Psoas muscle (tissue), 8 donors: Measurements from ENCODE around the gene PKHD1. TPM values are rescaled to one million over a fixed set of nuclear protein-coding genes. Genes with fewer than 3 reads are reported as not detected.

Experiments
- ATAC-seq, 4 donors: fragments of 200-7000 bp; cut with Tn5 transposase; one replicate each; pipeline ENCODE4 v1.9.1; 2020; ENCODE audit warnings: moderate library complexity in 3 of 4, mild to moderate bottlenecking in 2 of 4
- DNase-seq, 2 donors: peaks; one replicate each; pipeline ENCODE4 v3.0.0-alpha.2; 2020
- H3K27ac ChIP-seq: fragments of 200-600 bp; one replicate; pipeline ENCODE4 v1.8.0; 2022
- H3K27me3 ChIP-seq, 3 donors: fragments of 200-600 bp in 1 of 3; one replicate each; pipeline versions ENCODE4 v1.6.1 to v1.8.0; 2013 to 2022; ENCODE audit warnings: low read length in 2 of 3, mild to moderate bottlenecking in 2 of 3, moderate library complexity in 1 of 3; ENCODE audit not compliant: insufficient read depth in 3 of 3
- H3K36me3 ChIP-seq, 2 donors: fragments of 200-600 bp in 1 of 2; one replicate each; pipeline versions ENCODE4 v1.6.1 to v1.8.0; 2013 to 2022; ENCODE audit warnings: low read depth in 1 of 2, mild to moderate bottlenecking in 1 of 2, moderate library complexity in 1 of 2; ENCODE audit not compliant: insufficient read depth in 1 of 2
- H3K4me1 ChIP-seq: fragments of 200-600 bp; one replicate; pipeline ENCODE4 v1.8.0; 2022
- H3K4me3 ChIP-seq: fragments of 200-600 bp; one replicate; pipeline ENCODE4 v1.8.0; 2022; ENCODE audit warnings: mild to moderate bottlenecking
- H3K9me3 ChIP-seq: fragments of 200-600 bp; one replicate; pipeline ENCODE4 v1.8.0; 2022
- CTCF ChIP-seq: fragments of 200-600 bp; IDR thresholded peaks from one replicate; pipeline ENCODE4 v1.8.0; 2022; ENCODE audit warnings: antibody characterized with exemption
- WGBS, 3 donors: extraction: QIAGEN DNeasy Blood & Tissue Kit; methylation state at CpG; one replicate each; pipeline versions ENCODE4 v1.1.6 to v1.1.7; 2013; 5-methylcytosine and 5-hydroxymethylcytosine counted together
- intact Hi-C, 2 donors: fragments of 100-400 bp; cut with DNase I; formaldehyde crosslinking; loops; one replicate each; pipeline versions ENCODE4 v1.11.0 to v1.14.2; 2022
- polyA plus RNA-seq, 3 donors: library from polyadenylated mRNA; stranded (reverse); fragments of 200-250 nt; gene quantifications; one replicate each; pipeline ENCODE4 v1.2.3, GENCODE V29; 2013
- total RNA-seq, 4 donors: library from RNA; stranded (reverse); fragmentation: NEBNext Ultra II Directional in 2 of 4; extraction: Animal tissue kit (Norgen Biotek cat#: 25700) in 2 of 4; gene quantifications; one replicate each; pipeline versions ENCODE4 v1.2.1 to v1.2.4, GENCODE V29; 2021 to 2023
- donor health status: healthy with polysubstance abuse.
- donor health status: DM: no; HTN: no; CAD: no; lungs with moderate emphysema.
- donor health status: Bipolar disorder and iron deficiency.
- donor health status: healthy.
- donor health status: DM: yes; HTN: yes; CAD: no.
- donor health status: DM: no; HTN: no; CAD: no.
- donor health status: DM: no; HTN: no; CAD: no.
- donor health status: DM: yes; HTN: yes; CAD: no.

PKHD1 gene
- total and polyA plus RNA-seq, 7 donors = under 0.01 to 0.11 (median 0.02) TPM; not detected in 2

DNA sequence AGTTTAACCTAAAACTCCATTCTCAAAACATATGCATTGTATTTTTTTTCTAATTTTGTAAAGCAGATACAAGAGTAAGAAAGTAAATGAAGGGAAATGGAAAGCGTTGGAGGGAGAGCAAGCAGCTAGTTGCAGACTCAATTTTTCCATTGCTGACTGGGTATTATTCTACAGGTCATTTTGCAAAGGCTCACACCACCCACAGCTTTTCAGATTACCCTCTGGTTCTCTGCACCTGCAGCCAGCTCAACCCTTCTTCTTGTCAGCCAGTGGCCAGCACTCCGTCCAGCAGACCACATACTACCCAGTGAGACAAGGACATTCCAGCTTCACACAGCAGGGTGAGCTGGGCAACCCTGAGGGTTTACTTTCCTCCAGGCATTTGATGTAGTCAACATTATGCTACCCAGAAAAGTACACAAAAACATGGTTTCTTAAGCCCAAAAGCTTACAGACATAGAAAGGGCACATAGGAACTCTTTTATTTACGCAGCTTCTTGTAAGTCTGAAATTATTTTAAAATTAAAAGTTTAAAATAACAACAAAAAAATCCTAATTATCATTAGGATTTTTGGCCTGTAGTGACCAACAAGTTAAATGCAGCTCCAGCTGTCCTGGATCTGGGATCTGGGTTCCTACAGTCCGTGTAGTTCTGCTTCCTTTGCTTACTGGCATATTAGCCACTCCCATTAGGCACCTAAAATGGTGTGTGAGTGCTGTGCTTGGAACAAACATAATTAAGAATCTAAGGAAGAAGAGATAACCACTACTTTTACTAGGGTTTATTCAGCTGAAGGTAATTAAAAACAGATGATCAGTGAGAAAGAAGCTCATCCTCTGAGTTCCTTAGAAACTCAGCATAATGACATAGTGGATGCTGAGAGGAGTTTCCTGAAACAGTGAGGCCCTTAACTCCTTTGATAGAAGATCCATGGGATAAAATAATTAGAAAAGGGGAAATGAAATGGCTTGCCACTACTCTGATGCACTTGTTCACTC is 185.3 kb downstream of the PKHD1 start:
- H3K36me3 ChIP-seq = no peaks in the 10 kb centered on the region
- H3K9me3 ChIP-seq = no peaks in the 10 kb centered on the region
- H3K27me3 ChIP-seq = no peaks in the 10 kb centered on the region
- H3K4me3 ChIP-seq = no peak overlapping the region
- 66 to 68% (median 67%) methylated on average over 4 of the region's 4 CpGs for WGBS, 3 donors
- TF ChIP-seq CTCF = no peak
- intact Hi-C loops = no loop called here
- no peak overlapping the region for H3K27ac ChIP-seq
- no peak for ATAC-seq
- no peaks in the 10 kb centered on the region for H3K4me1 ChIP-seq
- DNase-seq = no peak

DNA sequence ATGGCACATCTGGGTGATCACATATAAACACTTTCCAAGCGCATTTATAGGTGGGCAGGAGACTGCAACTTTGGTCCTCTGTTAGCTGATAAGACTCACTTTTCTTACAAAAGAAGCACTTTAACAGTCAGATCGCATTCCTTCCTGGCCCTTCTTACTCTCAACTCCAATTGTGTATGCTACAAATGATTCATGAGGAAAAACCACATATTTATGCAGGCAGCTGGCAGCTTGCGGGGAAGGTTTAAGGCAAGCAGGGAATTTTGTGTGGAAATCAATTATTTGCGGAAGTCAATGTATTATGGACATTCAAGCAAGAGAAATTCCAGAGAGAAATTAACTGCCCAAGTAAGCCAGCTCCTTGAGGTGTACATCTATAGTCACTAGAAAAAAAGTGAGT is 194.0 kb downstream of the PKHD1 start:
- TF ChIP-seq CTCF = no peak
- intact Hi-C loops = no loop called here
- DNase-seq = no peak
- H3K27me3 ChIP-seq = no peaks in the 10 kb centered on the region
- no peaks in the 10 kb centered on the region for H3K4me1 ChIP-seq
- H3K9me3 ChIP-seq = no peaks in the 10 kb centered on the region
- H3K27ac ChIP-seq = no peak overlapping the region
- H3K36me3 ChIP-seq = no peaks in the 10 kb centered on the region
- 43 to 54% (median 48%) methylated on average over 4 of the region's 4 CpGs for WGBS, 3 donors
- no peak overlapping the region for H3K4me3 ChIP-seq
- ATAC-seq = no peak

- H3K27me3 ChIP-seq = no peaks in the 10 kb centered on the region
- DNase-seq = no peak
- 20 to 27% (median 21%) methylated on average over 4 of the region's 4 CpGs for WGBS, 3 donors
- no peaks in the 10 kb centered on the region for H3K36me3 ChIP-seq
- H3K9me3 ChIP-seq = no peaks in the 10 kb centered on the region
- TF ChIP-seq CTCF = no peak
- ATAC-seq = no peak
- H3K4me1 ChIP-seq = no peaks in the 10 kb centered on the region
- intact Hi-C loops = no loop called here
- no peak overlapping the region for H3K4me3 ChIP-seq
- no peak overlapping the region for H3K27ac ChIP-seq
Measured at GRCh38 chr6:51892750-51893149, 194.7 kb downstream of the PKHD1 start.

DNA sequence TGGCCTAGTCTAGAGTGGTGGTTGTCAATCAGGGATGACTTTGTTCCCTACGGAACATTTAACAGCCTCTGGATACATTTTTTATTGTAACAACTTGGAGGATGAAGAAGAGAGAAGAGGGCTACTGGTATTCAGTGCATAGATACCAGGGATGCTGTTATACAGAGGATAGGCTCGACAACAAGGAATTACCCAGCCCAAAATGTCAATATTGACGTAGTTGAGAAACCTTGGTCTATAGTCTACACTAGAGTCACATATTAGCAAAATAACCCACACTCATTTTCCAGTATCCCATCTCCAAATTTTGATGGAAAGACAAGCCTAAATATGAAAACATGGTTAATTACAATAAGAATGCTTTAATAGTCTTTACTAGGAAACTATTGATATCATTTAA is 195.1 kb downstream of the PKHD1 start:
- DNase-seq = no peak
- no peaks in the 10 kb centered on the region for H3K36me3 ChIP-seq
- intact Hi-C loops = no loop called here
- no peaks in the 10 kb centered on the region for H3K9me3 ChIP-seq
- 80 to 91% (median 90%) methylated on average over 3 of the region's 3 CpGs for WGBS, 3 donors
- ATAC-seq = no peak
- no peak overlapping the region for H3K4me3 ChIP-seq
- no peak overlapping the region for H3K27ac ChIP-seq
- no peak for TF ChIP-seq CTCF
- no peaks in the 10 kb centered on the region for H3K27me3 ChIP-seq
- H3K4me1 ChIP-seq = no peaks in the 10 kb centered on the region
